Mononuclear cell (primary cell): ENCODE data around the gene IGSF22. TPM values are rescaled to one million over a fixed set of nuclear protein-coding genes. Genes with fewer than 3 reads are reported as not detected.

Source experiments
- H3K27me3 ChIP-seq: 2 replicates; pipeline ENCODE4 v1.6.0; 2011; ENCODE audit warnings: low read length, control low read depth; ENCODE audit not compliant: insufficient read depth
- H3K4me1 ChIP-seq: 2 replicates; pipeline ENCODE4 v1.5.1; 2011; ENCODE audit warnings: mild to moderate bottlenecking, low read length, control low read depth; ENCODE audit not compliant: insufficient read depth
- H3K4me3 ChIP-seq: 2 replicates; pipeline ENCODE4 v1.5.1; 2011; ENCODE audit warnings: mild to moderate bottlenecking, low read length, moderate library complexity
- H3K9me3 ChIP-seq: 2 replicates; pipeline ENCODE4 v1.5.1; 2011; ENCODE audit warnings: low read depth, mild to moderate bottlenecking, control low read depth, low read length
- total RNA-seq: library from RNA; depleted of rRNA; stranded (reverse); fragments of >200 nt; gene quantifications from one replicate; pipeline ENCODE4 v1.2.3, GENCODE V29; 2012

Gene IGSF22
- total RNA-seq, 1 donor = 0.10 TPM

GRCh38 chr11:18709414-18709813 is 16.6 kb downstream of the IGSF22 start:
- H3K9me3 ChIP-seq = no peaks in the 10 kb centered on the region
- no peak overlapping the region for H3K4me3 ChIP-seq

GRCh38 chr11:18707811-18708340 is 18.1 kb downstream of the IGSF22 start:
- H3K4me1 ChIP-seq = peaks cover 15% of the 10 kb centered on the region
- no peak overlapping the region for H3K4me3 ChIP-seq
- H3K9me3 ChIP-seq = no peaks in the 10 kb centered on the region
- peaks cover 18% of the 10 kb centered on the region for H3K27me3 ChIP-seq

More at GRCh38 chr11:18709414-18709813, 16.6 kb downstream of the IGSF22 start:
- Histone ChIP-seq H3K4me1 (peaks cover 15% of the 10 kb centered on the region), H3K27me3 (peaks cover 18% of the 10 kb centered on the region)

GRCh38 chr11:18706330-18707243 is 19.4 kb downstream of the IGSF22 start:
- Histone ChIP-seq H3K9me3 (no peaks in the 10 kb centered on the region), H3K4me1 (peaks cover 15% of the 10 kb centered on the region), H3K4me3 (peak overlapping the region; percentile 29), H3K27me3 (peaks cover 18% of the 10 kb centered on the region)

GRCh38 chr11:18705651-18706281 is 20.2 kb downstream of the IGSF22 start:
- Histone ChIP-seq H3K4me3 (peak overlapping the region; percentile 22), H3K4me1 (peaks cover 15% of the 10 kb centered on the region), H3K9me3 (no peaks in the 10 kb centered on the region), H3K27me3 (peaks cover 18% of the 10 kb centered on the region)

- Histone ChIP-seq H3K9me3 (no peaks in the 10 kb centered on the region), H3K27me3 (peaks cover 18% of the 10 kb centered on the region), H3K4me1 (peaks cover 25% of the 10 kb centered on the region), H3K4me3 (no peak overlapping the region)
These were observed 21.3 kb downstream of the IGSF22 start for GRCh38 chr11:18704698-18705097.

GRCh38 chr11:18704045-18704645 is 21.8 kb downstream of the IGSF22 start:
- H3K9me3 ChIP-seq = no peaks in the 10 kb centered on the region
- no peak overlapping the region for H3K4me3 ChIP-seq
- peaks cover 30% of the 10 kb centered on the region for H3K4me1 ChIP-seq
- H3K27me3 ChIP-seq = peaks cover 18% of the 10 kb centered on the region

- H3K27me3 ChIP-seq = peaks cover 18% of the 10 kb centered on the region
- no peak overlapping the region for H3K4me3 ChIP-seq
- no peaks in the 10 kb centered on the region for H3K9me3 ChIP-seq
- H3K4me1 ChIP-seq = peaks cover 36% of the 10 kb centered on the region
These were observed 22.8 kb downstream of the IGSF22 start for GRCh38 chr11:18703001-18703763.

- H3K27me3 ChIP-seq = peaks cover 16% of the 10 kb centered on the region
- H3K9me3 ChIP-seq = no peaks in the 10 kb centered on the region
- no peak overlapping the region for H3K4me3 ChIP-seq
- peaks cover 49% of the 10 kb centered on the region for H3K4me1 ChIP-seq
These were observed 24.3 kb downstream of the IGSF22 start for GRCh38 chr11:18701614-18702216.

GRCh38 chr11:18700872-18701271 is 25.1 kb downstream of the IGSF22 start:
- no peaks in the 10 kb centered on the region for H3K9me3 ChIP-seq
- H3K4me3 ChIP-seq = no peak overlapping the region
- H3K4me1 ChIP-seq = peaks cover 43% of the 10 kb centered on the region
- peaks cover 14% of the 10 kb centered on the region for H3K27me3 ChIP-seq

- Histone ChIP-seq H3K4me1 (peaks cover 38% of the 10 kb centered on the region), H3K27me3 (peaks cover 9% of the 10 kb centered on the region), H3K4me3 (no peak overlapping the region), H3K9me3 (no peaks in the 10 kb centered on the region)
These were observed 25.6 kb downstream of the IGSF22 start for GRCh38 chr11:18700375-18700774.

- Histone ChIP-seq H3K4me1 (peaks cover 36% of the 10 kb centered on the region), H3K27me3 (peaks cover 4% of the 10 kb centered on the region), H3K9me3 (no peaks in the 10 kb centered on the region), H3K4me3 (no peak overlapping the region)
These were observed 26.1 kb downstream of the IGSF22 start for GRCh38 chr11:18699848-18700261.

- Histone ChIP-seq H3K4me1 (peaks cover 36% of the 10 kb centered on the region), H3K27me3 (no peaks in the 10 kb centered on the region), H3K4me3 (peak overlapping the region; percentile 57), H3K9me3 (no peaks in the 10 kb centered on the region)
These were observed 26.8 kb downstream of the IGSF22 start for GRCh38 chr11:18699269-18699596.

- Histone ChIP-seq H3K27me3 (no peaks in the 10 kb centered on the region), H3K9me3 (no peaks in the 10 kb centered on the region), H3K4me1 (peaks cover 36% of the 10 kb centered on the region), H3K4me3 (peak within 1 kb of the TSS; percentile 57)
These were observed 27.4 kb downstream of the IGSF22 start, which contains the start of gene TMEM86A for GRCh38 chr11:18698341-18699268. Gene TMEM86A, plus strand, starts transcription at chr11:18698779. Its CDS starts 108 bp downstream, at chr11:18698887.
